ENCODE results near the gene FBXO45.

DNA sequence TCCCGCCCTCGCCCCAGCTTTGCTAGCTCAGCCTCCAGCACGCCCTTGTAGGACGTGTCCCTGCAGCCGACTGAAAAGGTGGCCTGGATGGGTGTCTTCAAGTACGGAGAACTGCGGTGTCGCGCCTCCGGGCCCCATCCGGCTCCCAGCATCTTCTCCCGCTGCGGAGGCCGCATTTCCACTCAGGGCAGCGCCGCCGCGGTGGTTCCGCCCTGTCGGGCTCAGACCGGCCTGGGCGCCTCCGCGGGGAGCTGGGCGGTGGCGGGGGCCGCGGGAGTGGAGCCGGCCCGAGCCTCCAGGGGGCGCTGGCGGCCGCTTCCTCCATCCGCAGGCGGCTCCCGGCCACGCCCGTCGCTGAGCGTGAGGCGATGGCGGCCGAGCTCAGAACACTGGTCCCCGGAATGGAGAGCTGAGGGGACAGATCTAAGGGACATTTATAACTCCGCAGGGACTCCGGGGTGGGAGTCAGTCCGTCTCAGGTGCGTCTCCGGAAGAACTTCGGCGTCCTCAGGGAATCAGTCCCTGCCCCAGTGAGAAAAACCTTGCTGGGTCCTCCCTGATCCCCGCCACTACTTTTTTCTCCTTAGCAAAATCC lies 39.7 kb upstream of the FBXO45 start:
- TF ChIP-seq POLR2A (IDR thresholded peaks at IDR 0.05; ENCODE audit: low read depth, low read length) (peak; percentile 83), TAF1 (IDR thresholded peaks at IDR 0.05; ENCODE audit: borderline replicate concordance, low read depth, low read length) (peak; percentile 73), POLR2AphosphoS5 (IDR thresholded peaks at IDR 0.05; ENCODE audit: low read depth, low read length) (peak; percentile 81)

Measured in GM12892 (cell line).